IPS-15b (cell line): ENCODE results near the gene MCOLN1.

Experiments
- H3K27me3 ChIP-seq: one replicate; pipeline ENCODE4 v1.6.1; 2013; ENCODE audit warnings: low read length; ENCODE audit not compliant: control insufficient read depth, insufficient read depth
- H3K36me3 ChIP-seq: one replicate; pipeline ENCODE4 v1.6.1; 2013; ENCODE audit warnings: low read length; ENCODE audit not compliant: control insufficient read depth, insufficient read depth
- H3K4me1 ChIP-seq: one replicate; pipeline ENCODE4 v1.6.1; 2013; ENCODE audit warnings: mild to moderate bottlenecking, low read length; ENCODE audit not compliant: control insufficient read depth, insufficient read depth
- H3K4me3 ChIP-seq: one replicate; pipeline ENCODE4 v1.5.1; 2013; ENCODE audit warnings: low read depth, low read length
- H3K9ac ChIP-seq: one replicate; pipeline ENCODE4 v1.6.1; 2013; ENCODE audit warnings: low read depth, mild to moderate bottlenecking, low read length
- H3K9me3 ChIP-seq: one replicate; pipeline ENCODE4 v1.6.1; 2013; ENCODE audit warnings: mild to moderate bottlenecking, low read length; ENCODE audit not compliant: control insufficient read depth, insufficient read depth

The MCOLN1 gene

GRCh38 chr19:7483720-7484201 lies 38.7 kb upstream of the MCOLN1 start:
- no peaks in the 10 kb centered on the region for H3K9me3 ChIP-seq
- H3K27me3 ChIP-seq: no peaks in the 10 kb centered on the region
- peaks cover 9% of the 10 kb centered on the region for H3K4me1 ChIP-seq
- H3K4me3 ChIP-seq: peak overlapping the region; percentile 40
- peak overlapping the region; percentile 28 for H3K9ac ChIP-seq
- H3K36me3 ChIP-seq: no peaks in the 10 kb centered on the region

GRCh38 chr19:7486923-7487322 lies 35.5 kb upstream of the MCOLN1 start:
- Histone ChIP-seq H3K4me3 (no peak overlapping the region), H3K27me3 (no peaks in the 10 kb centered on the region), H3K36me3 (no peaks in the 10 kb centered on the region), H3K4me1 (peaks cover 11% of the 10 kb centered on the region), H3K9ac (no peak overlapping the region), H3K9me3 (no peaks in the 10 kb centered on the region)

- no peaks in the 10 kb centered on the region for H3K36me3 ChIP-seq
- H3K9ac ChIP-seq: peak within 1 kb of the TSS; percentile 60
- H3K9me3 ChIP-seq: no peaks in the 10 kb centered on the region
- peaks cover 7% of the 10 kb centered on the region for H3K4me1 ChIP-seq
- no peaks in the 10 kb centered on the region for H3K27me3 ChIP-seq
- peak within 1 kb of the TSS; percentile 67 for H3K4me3 ChIP-seq
These were observed 33.6 kb upstream of the MCOLN1 start, which contains the start of gene PEX11G for GRCh38 chr19:7488736-7489353. Gene PEX11G, minus strand, starts transcription at chr19:7489035. Its CDS starts 25 bp downstream, at chr19:7489010.

GRCh38 chr19:7489609-7490044 lies 32.8 kb upstream of the MCOLN1 start:
- H3K4me3 ChIP-seq: no peak overlapping the region
- H3K27me3 ChIP-seq: no peaks in the 10 kb centered on the region
- H3K36me3 ChIP-seq: no peaks in the 10 kb centered on the region
- H3K9me3 ChIP-seq: no peaks in the 10 kb centered on the region
- H3K9ac ChIP-seq: no peak overlapping the region
- peaks cover 7% of the 10 kb centered on the region for H3K4me1 ChIP-seq

- no peak overlapping the region for H3K4me3 ChIP-seq
- H3K4me1 ChIP-seq: peaks cover 7% of the 10 kb centered on the region
- H3K9me3 ChIP-seq: no peaks in the 10 kb centered on the region
- H3K36me3 ChIP-seq: no peaks in the 10 kb centered on the region
- H3K9ac ChIP-seq: no peak overlapping the region
- no peaks in the 10 kb centered on the region for H3K27me3 ChIP-seq
These were observed 30.3 kb upstream of the MCOLN1 start for GRCh38 chr19:7492142-7492541.

GRCh38 chr19:7492558-7492957 lies 29.9 kb upstream of the MCOLN1 start:
- Histone ChIP-seq H3K27me3 (no peaks in the 10 kb centered on the region), H3K9me3 (no peaks in the 10 kb centered on the region), H3K9ac (no peak overlapping the region), H3K4me3 (no peak overlapping the region), H3K4me1 (peaks cover 7% of the 10 kb centered on the region), H3K36me3 (no peaks in the 10 kb centered on the region)

GRCh38 chr19:7494416-7495098 lies 27.9 kb upstream of the MCOLN1 start:
- Histone ChIP-seq H3K36me3 (no peaks in the 10 kb centered on the region), H3K9me3 (no peaks in the 10 kb centered on the region), H3K4me3 (no peak overlapping the region), H3K9ac (no peak overlapping the region), H3K27me3 (peaks cover 2% of the 10 kb centered on the region), H3K4me1 (peaks cover 2% of the 10 kb centered on the region)

DNA sequence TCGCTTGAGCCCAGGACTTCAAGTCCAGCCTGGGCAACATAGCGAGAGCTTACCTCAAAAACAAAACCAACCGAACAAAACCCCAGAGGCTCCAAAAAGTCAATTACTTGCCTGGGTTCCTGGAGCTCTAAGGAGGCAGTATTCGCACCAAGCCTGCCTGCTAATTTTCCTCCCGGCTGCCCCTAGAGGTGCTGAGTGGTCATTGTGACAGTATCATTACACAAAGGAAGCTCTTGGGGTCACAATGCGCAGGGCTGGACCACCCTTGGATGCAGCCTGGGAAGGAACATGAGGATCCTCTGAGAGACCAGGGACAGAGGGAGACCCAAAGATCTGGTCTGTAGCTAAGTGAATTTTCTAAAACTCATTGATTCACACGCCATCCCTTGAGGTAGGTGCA lies 25.1 kb upstream of the MCOLN1 start:
- Histone ChIP-seq H3K9me3 (no peaks in the 10 kb centered on the region), H3K36me3 (no peaks in the 10 kb centered on the region), H3K9ac (no peak overlapping the region), H3K4me1 (no peaks in the 10 kb centered on the region), H3K4me3 (no peak overlapping the region), H3K27me3 (peaks cover 23% of the 10 kb centered on the region)

DNA sequence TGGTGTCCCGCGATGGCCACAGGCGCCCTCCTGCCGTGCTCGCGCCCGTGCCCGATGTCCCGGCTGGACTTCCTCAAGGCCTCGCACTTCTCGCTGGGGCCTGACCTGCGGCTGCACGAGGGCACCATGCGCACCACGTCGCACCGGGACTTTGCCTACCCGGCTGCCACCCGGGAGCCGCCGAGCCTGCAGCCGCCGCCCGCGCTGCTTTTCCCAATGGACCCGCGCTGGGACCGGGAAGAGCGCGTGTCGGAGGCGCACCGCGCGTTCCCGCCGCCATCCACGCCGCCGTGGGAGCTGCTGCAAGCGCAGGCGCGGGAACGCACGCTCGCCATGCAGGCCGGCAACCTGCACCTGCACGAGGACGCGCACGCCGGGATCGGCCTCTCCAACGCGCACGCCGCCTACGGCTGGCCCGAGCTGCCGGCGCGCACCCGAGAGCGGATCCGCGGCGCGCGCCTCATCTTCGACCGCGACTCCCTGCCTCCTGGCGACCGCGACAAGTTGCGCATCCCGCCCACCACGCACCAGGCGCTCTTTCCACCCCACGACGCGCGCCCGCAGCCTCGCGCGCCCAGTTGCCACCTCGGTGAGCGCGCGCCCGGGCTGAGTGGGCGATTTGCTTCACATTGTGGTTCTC lies 21.5 kb upstream of the MCOLN1 start:
- H3K9ac ChIP-seq: no peak overlapping the region
- peaks cover 25% of the 10 kb centered on the region for H3K27me3 ChIP-seq
- peaks cover 2% of the 10 kb centered on the region for H3K4me1 ChIP-seq
- H3K36me3 ChIP-seq: no peaks in the 10 kb centered on the region
- H3K9me3 ChIP-seq: no peaks in the 10 kb centered on the region
- peak overlapping the region; percentile 59 for H3K4me3 ChIP-seq

DNA sequence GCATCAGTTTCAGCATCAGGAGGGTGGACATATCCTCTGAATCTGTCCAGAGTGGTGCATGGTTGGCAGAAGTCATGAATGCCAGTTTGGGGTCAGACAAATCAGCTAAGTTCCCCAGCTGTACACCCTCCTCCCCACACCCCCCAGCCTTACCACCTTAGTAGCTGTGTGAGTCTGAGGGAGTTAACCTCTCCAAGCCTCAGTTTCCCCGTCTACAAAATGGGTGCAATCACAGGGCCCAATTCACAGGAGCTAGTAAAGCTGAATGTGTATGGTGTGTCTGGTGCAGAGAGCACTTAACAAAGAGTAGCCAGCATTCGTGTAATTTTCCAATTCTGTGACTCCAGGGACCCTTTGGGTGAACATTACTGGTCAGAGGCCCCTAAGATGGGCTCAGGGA lies 19.9 kb upstream of the MCOLN1 start:
- H3K9ac ChIP-seq: no peak overlapping the region
- peaks cover 2% of the 10 kb centered on the region for H3K4me1 ChIP-seq
- H3K36me3 ChIP-seq: no peaks in the 10 kb centered on the region
- H3K9me3 ChIP-seq: no peaks in the 10 kb centered on the region
- peaks cover 25% of the 10 kb centered on the region for H3K27me3 ChIP-seq
- no peak overlapping the region for H3K4me3 ChIP-seq

- H3K4me3 ChIP-seq: no peak overlapping the region
These were observed 17.7 kb upstream of the MCOLN1 start for GRCh38 chr19:7504684-7505083.

GRCh38 chr19:7505288-7505681 lies 17.1 kb upstream of the MCOLN1 start:
- no peaks in the 10 kb centered on the region for H3K9me3 ChIP-seq
- no peaks in the 10 kb centered on the region for H3K36me3 ChIP-seq
- peaks cover 16% of the 10 kb centered on the region for H3K27me3 ChIP-seq
- no peak overlapping the region for H3K9ac ChIP-seq
- peaks cover 4% of the 10 kb centered on the region for H3K4me1 ChIP-seq
- H3K4me3 ChIP-seq: peak overlapping the region; percentile 53

More at GRCh38 chr19:7504684-7505083, 17.7 kb upstream of the MCOLN1 start:
- peaks cover 4% of the 10 kb centered on the region for H3K4me1 ChIP-seq
- H3K9me3 ChIP-seq: no peaks in the 10 kb centered on the region
- H3K27me3 ChIP-seq: peaks cover 21% of the 10 kb centered on the region
- H3K9ac ChIP-seq: no peak overlapping the region
- no peaks in the 10 kb centered on the region for H3K36me3 ChIP-seq
